Left renal cortex interstitium (tissue), 4 donors: ENCODE results near the gene BRF1. TPM values are rescaled to one million over a fixed set of nuclear protein-coding genes. Genes with fewer than 3 reads are reported as not detected.

Experiments
- DNase-seq, 4 donors: peaks; one replicate each; pipeline ENCODE4 v3.0.0-alpha.2; 2013; ENCODE audit warnings: low read depth in 4 of 4, low spot score in 2 of 4, missing footprints in 1 of 4
- polyA plus RNA-seq, 4 donors: library from polyadenylated mRNA; unstranded; fragments of 120-200 nt; gene quantifications; one replicate each; pipeline ENCODE4 v1.2.1, GENCODE V29; 2013; ENCODE audit not compliant: insufficient read length in 4 of 4

BRF1 gene
- polyA plus RNA-seq, 4 donors: 27.5 to 39.5 (median 37.7) TPM

GRCh38 chr14:105180592-105181548, 119.9 kb downstream of the BRF1 start, which contains the start of gene NUDT14:
Gene NUDT14 (minus strand): TSS chr14:105181312. CDS start chr14:105181209, 103 bp downstream.
- no peak for DNase-seq

- DNase-seq: no peak
Measured at GRCh38 chr14:105179191-105179590, 121.6 kb downstream of the BRF1 start.

- DNase-seq: no peak
Measured at GRCh38 chr14:105178868-105179140, 122.0 kb downstream of the BRF1 start.

GRCh38 chr14:105178069-105178867, 122.5 kb downstream of the BRF1 start:
- DNase-seq: no peak

DNA sequence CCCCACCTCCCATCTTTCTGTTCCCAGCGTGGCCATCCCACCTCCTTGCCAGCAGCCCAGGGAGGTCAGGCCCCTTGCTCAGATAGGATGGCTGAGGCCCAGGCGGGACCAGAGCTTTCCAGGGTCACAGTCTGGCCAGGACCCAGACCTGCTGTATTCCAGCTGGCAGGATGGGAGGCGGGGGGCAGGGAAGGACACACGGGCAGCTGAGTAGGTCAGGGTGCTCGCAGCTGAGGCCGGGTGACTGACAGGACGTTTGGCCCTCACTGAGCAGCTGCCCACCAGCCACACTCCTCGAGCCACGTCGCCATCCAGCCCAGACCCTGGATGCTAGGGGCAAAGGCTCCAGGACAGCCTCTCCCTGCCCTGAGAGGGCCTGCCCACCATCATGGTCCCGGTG, 123.7 kb downstream of the BRF1 start:
- no peak for DNase-seq

- DNase-seq: no peak
Measured at GRCh38 chr14:105176513-105176912, 124.3 kb downstream of the BRF1 start.

DNA sequence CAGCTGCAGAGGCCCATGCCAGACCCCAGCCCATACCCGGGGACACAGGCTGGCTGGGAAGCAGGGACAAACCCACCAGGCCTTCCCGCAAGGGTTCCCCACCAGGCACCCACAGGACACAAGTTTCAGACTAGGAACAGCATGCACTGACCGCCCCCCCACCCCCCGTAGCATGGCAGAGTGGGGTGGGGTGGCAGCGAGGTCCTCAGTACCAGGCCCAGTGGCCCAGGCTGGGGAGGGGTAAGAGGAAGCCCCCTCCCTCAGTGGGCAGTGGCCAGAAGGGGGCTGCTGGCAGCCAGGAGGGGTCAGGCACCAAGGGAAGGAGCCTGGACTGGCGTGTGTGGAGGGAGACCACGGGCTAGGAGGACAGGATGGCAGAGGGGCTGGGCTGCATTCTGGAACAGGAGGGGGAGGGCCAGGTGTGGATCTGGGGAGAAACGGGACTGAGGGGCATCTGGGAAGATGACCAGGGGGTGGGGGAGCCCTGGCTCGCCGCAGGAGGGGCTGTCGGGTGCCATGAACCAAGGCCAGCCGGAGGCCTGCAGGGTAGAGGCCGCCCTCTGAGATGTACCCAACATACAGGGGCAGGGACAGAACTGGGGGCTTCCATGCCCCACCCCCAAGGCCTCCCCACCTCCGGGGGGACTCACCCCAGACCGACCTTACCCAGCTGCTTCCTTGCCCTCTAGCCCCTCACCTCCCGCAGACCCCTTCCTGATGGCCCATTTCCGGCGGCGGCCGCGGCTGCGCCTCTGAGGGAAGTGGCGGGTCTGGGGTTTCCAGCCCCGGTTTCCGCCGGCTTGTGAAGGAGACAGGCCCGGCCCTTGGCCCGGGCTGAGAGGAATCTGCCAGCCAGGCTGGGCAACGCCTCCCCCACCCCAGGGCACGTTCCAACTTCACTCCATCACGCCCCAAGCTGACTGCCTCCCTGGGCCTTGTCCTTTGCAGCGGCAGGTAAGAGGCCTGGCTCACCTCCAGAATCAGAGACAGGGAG, 126.6 kb downstream of the BRF1 start:
- DNase-seq: no peak

- DNase-seq: no peak
Measured at GRCh38 chr14:105173145-105173544, 127.7 kb downstream of the BRF1 start.

DNA sequence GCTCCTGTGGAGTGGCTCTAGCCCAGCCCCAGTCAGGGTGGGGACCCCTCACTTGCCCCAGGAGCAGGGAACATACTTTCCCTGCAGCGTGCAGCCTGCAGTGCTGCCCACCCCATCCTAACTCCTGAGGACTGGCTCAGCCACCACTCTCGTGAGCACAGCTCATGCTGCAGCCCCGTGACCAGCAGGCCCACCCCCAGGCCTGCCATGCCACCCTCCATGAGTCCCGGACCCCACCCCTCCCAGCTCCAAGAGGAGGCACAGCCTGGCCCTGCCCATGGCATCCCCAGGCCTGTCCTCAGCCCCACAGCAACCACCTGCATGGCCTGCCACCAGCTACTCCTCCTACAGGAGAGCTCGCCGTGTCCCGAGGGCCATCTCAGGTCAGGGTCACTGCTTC, 128.3 kb downstream of the BRF1 start:
- no peak for DNase-seq

DNA sequence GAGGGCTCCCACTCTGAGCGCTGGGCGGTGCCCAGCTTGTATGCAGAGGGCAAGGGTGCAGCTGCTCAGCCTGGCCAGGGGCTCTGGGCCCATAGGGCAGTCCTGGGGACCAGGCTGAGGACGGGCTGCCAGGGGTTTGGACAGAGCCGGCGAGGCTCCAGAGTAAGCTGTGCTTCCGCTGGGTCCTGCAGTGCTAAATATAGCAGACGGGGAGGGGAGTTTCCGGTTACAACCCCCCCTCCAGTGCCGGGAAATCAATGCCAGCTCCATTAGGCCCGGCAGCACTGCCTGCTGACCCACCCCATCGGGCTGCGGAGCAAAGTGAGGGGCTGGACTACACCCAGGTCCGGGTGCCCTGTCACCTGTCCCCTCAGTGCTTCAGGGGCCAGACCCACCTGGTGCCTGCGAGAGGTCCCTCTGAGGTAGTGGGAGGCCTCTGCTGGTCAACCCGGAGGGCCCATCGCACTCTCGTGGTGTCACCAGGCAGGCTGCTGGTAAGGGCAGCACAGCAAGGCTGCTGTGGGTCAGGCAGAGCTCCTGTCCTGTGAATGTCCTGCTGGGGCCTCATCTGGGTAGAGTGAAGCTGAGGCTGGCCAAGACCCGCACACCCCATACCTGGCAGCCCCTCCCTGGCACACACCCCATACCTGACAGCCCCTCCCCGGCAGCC, 129.7 kb downstream of the BRF1 start:
- DNase-seq: no peak

DNA sequence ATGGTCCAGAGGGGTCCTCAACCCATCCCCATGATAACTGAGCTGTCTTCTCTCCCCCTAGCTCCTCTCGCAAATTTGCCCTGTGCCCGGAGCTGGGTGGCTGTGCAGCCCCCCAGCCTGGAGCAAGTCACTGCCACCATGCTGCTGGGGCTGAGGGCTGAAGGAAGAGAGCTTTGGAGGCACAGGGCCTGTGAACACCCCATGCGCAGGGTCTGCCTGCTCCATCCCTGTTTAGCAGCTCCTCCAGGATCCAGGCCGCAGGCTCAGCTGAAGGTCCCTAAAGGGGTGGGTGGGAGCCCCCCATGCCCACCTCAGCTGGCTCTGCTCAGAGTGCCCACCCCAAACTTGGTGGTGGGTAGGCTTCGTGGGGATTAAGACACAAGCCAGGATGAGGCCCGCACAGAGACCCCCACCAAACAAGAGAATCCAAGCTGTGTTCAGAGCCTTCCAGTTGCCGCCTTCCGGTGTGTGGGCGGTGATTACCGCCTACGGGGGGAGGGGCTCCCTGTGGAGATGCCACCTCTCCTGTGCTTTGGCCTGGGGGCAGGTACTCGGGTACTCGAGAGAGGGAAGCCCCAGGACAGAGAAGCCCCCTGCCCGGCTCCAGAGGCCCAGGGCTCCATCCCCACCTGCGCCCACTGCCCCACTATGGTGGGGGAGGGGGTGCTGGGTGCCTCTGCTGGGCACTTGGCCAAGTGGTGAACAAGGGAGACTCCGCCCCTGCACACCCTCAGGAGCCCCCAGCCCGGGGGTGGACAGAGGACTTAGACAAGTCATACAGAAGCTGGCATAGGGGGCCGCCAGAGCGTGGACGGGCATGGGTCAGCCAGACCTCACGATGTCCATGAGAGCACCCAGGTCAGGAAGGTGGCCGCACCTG, 130.8 kb downstream of the BRF1 start:
- DNase-seq: no peak

DNA sequence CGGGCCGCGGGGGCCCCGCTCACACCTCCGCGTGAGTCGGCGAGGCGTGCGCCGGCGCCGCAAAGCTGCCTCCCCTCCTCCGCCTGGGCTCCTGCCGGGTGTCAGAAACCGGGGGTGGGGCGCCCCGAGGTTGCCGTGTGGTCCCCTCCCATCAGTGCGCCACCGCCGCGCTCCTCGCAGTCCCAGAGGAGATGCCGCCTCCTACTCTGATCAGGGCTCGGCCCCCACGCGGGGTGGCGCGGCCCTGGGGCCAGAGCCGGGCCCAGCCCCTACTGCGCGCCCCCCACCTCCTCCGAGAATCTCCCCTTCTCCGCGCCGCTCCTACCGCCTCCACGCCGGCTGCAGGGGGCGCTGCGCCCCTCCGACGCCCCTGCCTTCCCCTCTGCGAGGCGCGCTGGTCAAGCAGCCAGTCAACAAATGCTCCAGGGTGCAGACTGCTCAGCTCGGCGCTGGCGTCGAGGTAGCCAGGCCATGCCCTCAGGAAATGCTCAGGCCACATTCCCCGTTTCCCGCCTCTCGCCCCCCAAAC, 131.8 kb downstream of the BRF1 start:
- no peak for DNase-seq

DNA sequence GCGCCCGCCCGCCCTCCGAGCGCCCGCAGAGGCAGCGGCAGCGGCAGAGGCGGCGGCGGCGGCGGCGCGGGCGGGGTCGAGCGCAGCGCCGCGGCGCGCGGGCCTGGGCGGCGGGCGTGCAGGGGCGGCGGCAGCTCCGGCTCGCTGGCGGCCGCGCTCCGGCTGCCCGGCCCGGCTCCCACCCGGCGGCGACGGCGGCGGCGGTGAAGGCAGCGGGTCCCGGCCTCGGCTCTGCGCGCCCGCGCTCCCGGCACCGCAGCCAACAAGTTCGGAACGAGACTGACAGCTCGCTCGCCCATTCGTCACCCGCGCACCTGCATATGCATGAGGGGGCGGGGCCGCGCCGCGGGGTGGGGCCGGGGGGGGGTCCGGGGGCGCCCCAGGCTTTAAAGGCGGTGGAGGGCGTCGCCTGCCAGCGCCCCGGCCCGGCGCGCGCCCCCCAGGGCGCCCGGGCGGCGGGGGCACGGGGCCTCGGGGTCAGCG, 132.3 kb downstream of the BRF1 start, which contains the start of gene JAG2:
Gene JAG2 (minus strand): TSS at position 281 of the 483 bp plus-strand sequence. CDS start 356 bp downstream, outside the sequence.
- no peak for DNase-seq

DNA sequence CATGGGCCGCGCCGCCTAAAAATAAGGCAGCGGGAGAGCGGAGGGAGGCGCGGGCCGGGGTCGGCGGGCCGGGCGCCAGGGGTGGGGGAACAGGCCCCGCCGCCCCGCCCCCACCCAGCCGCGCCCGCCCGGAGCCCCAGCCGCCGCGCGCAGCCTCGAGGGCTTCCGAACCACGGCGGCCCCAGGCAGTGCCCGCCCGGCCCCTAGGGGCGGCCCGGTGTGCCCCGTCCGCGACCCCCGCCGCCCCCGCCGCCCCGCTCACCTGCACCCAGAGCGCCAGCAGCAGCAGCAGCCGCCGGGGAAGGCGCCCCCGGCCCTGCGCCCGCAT, 132.7 kb downstream of the BRF1 start:
- no peak for DNase-seq

GRCh38 chr14:105167303-105168092, 133.3 kb downstream of the BRF1 start:
- DNase-seq: no peak

DNA sequence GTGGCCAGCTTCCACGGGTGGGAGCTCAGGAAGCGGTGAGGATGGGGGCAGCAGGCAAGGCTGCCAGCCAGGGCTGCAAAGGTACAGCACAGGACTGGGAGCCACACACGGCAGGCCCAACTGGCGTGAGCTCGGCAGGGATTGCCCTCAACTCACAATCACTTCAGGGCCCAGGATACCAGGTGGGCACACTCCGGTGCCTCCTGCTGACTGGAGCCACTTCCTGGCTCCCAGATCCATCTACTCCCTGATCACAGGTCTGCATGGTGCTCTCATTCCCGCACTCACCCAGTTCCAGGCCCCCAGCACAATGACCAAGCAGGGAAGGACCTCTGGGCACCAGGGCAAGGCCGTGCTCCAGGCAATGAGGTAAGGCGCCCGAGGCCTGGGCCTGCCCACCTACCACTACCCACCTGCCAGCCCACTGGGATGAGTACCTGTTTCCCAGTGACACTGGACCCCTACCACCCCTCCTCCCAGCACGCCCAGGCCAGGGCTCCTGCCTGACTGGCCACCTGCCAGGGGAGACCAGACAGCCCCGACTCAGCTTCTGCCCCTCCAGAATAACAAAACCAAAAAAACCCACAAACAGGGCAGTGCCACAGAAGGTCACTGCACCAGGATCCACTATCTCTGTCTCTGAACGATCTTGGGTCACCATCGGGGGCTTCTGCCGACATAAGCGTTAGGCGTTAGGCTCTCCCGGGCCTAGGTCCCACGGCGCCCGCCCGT, 134.1 kb downstream of the BRF1 start:
- DNase-seq: no peak
